ENCODE measurements around the gene SYDE2.

- no peak for TF ChIP-seq TAF1 (IDR thresholded peaks at IDR 0.05; ENCODE audit: borderline replicate concordance, insufficient read depth, low read length)
- no peak for TF ChIP-seq SIN3A (IDR thresholded peaks at IDR 0.05; ENCODE audit: borderline replicate concordance, insufficient read depth, low read length)
- no peak for TF ChIP-seq POLR2AphosphoS5 (IDR thresholded peaks at IDR 0.05; ENCODE audit: low read depth, low read length)
- TF ChIP-seq, protein P1, sequence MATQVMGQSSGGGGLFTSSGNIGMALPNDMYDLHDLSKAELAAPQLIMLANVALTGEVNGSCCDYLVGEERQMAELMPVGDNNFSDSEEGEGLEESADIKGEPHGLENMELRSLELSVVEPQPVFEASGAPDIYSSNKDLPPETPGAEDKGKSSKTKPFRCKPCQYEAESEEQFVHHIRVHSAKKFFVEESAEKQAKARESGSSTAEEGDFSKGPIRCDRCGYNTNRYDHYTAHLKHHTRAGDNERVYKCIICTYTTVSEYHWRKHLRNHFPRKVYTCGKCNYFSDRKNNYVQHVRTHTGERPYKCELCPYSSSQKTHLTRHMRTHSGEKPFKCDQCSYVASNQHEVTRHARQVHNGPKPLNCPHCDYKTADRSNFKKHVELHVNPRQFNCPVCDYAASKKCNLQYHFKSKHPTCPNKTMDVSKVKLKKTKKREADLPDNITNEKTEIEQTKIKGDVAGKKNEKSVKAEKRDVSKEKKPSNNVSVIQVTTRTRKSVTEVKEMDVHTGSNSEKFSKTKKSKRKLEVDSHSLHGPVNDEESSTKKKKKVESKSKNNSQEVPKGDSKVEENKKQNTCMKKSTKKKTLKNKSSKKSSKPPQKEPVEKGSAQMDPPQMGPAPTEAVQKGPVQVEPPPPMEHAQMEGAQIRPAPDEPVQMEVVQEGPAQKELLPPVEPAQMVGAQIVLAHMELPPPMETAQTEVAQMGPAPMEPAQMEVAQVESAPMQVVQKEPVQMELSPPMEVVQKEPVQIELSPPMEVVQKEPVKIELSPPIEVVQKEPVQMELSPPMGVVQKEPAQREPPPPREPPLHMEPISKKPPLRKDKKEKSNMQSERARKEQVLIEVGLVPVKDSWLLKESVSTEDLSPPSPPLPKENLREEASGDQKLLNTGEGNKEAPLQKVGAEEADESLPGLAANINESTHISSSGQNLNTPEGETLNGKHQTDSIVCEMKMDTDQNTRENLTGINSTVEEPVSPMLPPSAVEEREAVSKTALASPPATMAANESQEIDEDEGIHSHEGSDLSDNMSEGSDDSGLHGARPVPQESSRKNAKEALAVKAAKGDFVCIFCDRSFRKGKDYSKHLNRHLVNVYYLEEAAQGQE (IDR thresholded peaks at IDR 0.05; ENCODE audit: insufficient read depth in 1 of 2, low read depth in 2 of 2, low read length in 2 of 2): no peak
Measured at GRCh38 chr1:85178396-85178795, 22.4 kb downstream of the SYDE2 start.
